ENCODE results near the gene ZBTB7A. TPM values are rescaled to one million over a fixed set of nuclear protein-coding genes. Genes with fewer than 3 reads are reported as not detected.

The ZBTB7A gene
- total RNA-seq, 2 donors from 2014 or later, result 41.8 to 50.6 TPM

GRCh38 chr19:4095488-4095844 is 28.8 kb upstream of the ZBTB7A start:
- DNase-seq (ENCODE audit: low spot score), result no peak
- intact Hi-C loops (cut with DNase I), result no loop called here

GRCh38 chr19:4094761-4095487 is 28.2 kb upstream of the ZBTB7A start:
- intact Hi-C loops (cut with DNase I), result no loop called here
- no peak for DNase-seq (ENCODE audit: low spot score)

- DNase-seq (ENCODE audit: low spot score), result no peak
- intact Hi-C loops (cut with DNase I), result no loop called here
These were observed 27.6 kb upstream of the ZBTB7A start for GRCh38 chr19:4094291-4094690.

- intact Hi-C loops (cut with DNase I), result no loop called here
These were observed 27.0 kb upstream of the ZBTB7A start for GRCh38 chr19:4093643-4094175.

GRCh38 chr19:4090356-4091220 is 23.9 kb upstream of the ZBTB7A start:
- DNase-seq (ENCODE audit: low spot score), result no peak
- intact Hi-C loops (cut with DNase I), result no loop called here

More at GRCh38 chr19:4093643-4094175, 27.0 kb upstream of the ZBTB7A start:
- DNase-seq (ENCODE audit: low spot score), result no peak

- intact Hi-C loops (cut with DNase I), result no loop called here
- no peak for DNase-seq (ENCODE audit: low spot score)
These were observed 23.2 kb upstream of the ZBTB7A start for GRCh38 chr19:4089946-4090345.

GRCh38 chr19:4089400-4089908 is 22.8 kb upstream of the ZBTB7A start:
- no peak for DNase-seq (ENCODE audit: low spot score)
- intact Hi-C loops (cut with DNase I), result no loop called here

GRCh38 chr19:4088975-4089374 is 22.3 kb upstream of the ZBTB7A start:
- intact Hi-C loops (cut with DNase I), result no loop called here
- DNase-seq (ENCODE audit: low spot score), result no peak

- DNase-seq (ENCODE audit: low spot score), result no peak
- intact Hi-C loops (cut with DNase I), result no loop called here
These were observed 21.3 kb upstream of the ZBTB7A start for GRCh38 chr19:4087787-4088679.

GRCh38 chr19:4086411-4086867 is 19.7 kb upstream of the ZBTB7A start:
- intact Hi-C loops (cut with DNase I), result no loop called here
- DNase-seq (ENCODE audit: low spot score), result no peak

- intact Hi-C loops (cut with DNase I), result no loop called here
- no peak for DNase-seq (ENCODE audit: low spot score)
These were observed 17.8 kb upstream of the ZBTB7A start for GRCh38 chr19:4084547-4084877.

GRCh38 chr19:4083677-4084546 is 17.2 kb upstream of the ZBTB7A start:
- intact Hi-C loops (cut with DNase I), result no loop called here
- DNase-seq (ENCODE audit: low spot score), result no peak

- intact Hi-C loops (cut with DNase I), result no loop called here
- no peak for DNase-seq (ENCODE audit: low spot score)
These were observed 15.5 kb upstream of the ZBTB7A start for GRCh38 chr19:4082172-4082571.

- no peak for DNase-seq (ENCODE audit: low spot score)
- intact Hi-C loops (cut with DNase I), result no loop called here
These were observed 14.9 kb upstream of the ZBTB7A start for GRCh38 chr19:4081441-4082129.

- intact Hi-C loops (cut with DNase I), result no loop called here
These were observed 13.8 kb upstream of the ZBTB7A start for GRCh38 chr19:4080473-4080872.

GRCh38 chr19:4077800-4078684 is 11.3 kb upstream of the ZBTB7A start:
- intact Hi-C loops (cut with DNase I), result no loop called here
- peak; percentile 88 for DNase-seq (ENCODE audit: low spot score)

More at GRCh38 chr19:4080473-4080872, 13.8 kb upstream of the ZBTB7A start:
- peak; percentile 62 for DNase-seq (ENCODE audit: low spot score)

GRCh38 chr19:4077007-4077374 is 10.3 kb upstream of the ZBTB7A start:
- DNase-seq (ENCODE audit: low spot score), result no peak
- intact Hi-C loops (cut with DNase I), result no loop called here

Measured in posterior vena cava (tissue), 2 donors.